DMS79 treated with DMSO at 0.1 percent for 48 hours (cell line): ENCODE measurements around the gene KCNJ5.
"Not testable (repeated sequence)": the region's sequence is repeated elsewhere in the genome, so short reads cannot be mapped to it uniquely, and the experiment has no call there.

Source experiments
- DNase-seq: peaks from one replicate; lab custom pipeline; 2025; lab: John Stamatoyannopoulos, UW

Gene KCNJ5

DNA sequence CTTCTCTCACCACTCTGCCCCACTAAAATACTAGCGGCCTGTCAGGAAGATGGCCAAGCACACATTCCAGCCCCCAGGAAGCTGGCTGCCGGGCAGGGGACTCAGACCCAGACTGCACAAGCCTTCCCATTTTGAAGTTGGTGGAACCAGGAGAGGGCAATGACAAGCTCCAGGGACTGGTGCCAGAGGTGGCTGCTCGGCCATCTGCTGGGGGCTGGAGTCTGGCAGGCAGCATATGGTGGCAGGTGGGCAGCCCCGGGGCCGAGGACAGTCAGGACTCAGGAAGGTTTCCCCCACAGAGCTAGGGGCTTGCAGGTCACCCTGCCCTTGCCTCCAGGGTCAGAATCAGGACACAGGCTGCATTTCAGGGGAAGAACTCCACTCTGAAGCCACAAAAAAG lies 22.6 kb downstream of the KCNJ5 start:
- DNase-seq: no peak

DNA sequence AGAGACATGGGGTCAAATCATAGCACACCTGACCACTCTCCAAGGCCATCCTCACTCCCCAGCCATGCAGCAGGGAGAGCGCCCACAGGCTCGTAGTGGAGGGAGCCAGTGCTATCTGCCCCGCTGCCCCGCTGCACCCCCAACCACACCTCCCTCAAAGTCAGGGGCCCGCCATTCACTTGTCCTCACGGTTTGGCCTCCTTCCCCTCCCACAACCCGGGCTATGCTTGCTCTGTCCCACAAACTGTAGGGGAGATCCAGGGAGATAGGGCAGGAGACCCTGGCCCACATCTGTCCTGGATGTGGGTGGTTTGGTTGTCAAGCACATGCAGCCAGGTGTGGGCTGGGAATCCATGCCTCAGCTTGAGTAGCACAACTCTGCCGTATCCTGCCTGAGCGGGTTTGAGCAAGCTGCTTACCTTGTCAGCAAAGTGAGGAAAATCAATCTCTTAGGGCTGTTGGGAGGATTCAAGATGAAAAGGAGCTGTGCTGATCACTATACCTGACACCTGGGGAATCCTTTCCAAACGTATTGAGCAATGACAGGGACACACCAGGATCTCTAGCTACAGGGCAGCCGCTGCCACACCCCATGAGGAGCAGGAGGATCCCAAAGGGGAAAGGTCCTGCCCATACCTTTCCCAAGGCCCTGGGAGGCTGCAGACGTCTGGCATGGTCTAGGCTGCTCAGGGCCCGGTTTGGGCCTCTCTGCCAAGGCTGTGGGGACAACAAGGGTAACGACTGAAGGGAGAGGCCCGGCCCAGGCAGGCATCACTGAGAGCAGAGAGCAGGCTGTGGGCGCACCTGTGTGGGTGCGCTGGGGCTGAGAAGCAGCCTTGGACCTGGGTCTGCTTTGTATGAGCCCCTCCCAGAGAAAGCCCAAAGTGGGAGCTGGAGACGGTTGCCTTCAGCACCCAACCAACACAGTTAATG lies 23.3 kb downstream of the KCNJ5 start:
- DNase-seq: no peak

DNA sequence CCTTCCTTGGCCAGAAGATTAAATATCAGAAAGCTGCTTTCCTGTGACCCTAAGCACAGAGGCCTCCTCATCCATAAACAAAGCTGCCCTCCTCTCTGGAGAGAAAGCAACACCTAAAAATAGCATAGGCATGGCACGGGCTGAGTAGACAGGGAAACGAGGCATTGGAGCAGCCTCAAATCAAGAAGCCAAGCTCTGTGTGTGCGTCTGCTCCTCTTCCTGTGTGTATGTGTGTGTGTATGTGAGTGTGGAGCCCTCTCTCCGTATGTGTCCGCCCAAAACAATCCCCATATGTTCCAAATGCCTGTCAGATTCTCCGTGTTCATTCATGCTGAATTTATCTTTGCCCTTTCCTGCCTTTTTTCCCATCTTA lies 24.0 kb downstream of the KCNJ5 start:
- no peak for DNase-seq

DNA sequence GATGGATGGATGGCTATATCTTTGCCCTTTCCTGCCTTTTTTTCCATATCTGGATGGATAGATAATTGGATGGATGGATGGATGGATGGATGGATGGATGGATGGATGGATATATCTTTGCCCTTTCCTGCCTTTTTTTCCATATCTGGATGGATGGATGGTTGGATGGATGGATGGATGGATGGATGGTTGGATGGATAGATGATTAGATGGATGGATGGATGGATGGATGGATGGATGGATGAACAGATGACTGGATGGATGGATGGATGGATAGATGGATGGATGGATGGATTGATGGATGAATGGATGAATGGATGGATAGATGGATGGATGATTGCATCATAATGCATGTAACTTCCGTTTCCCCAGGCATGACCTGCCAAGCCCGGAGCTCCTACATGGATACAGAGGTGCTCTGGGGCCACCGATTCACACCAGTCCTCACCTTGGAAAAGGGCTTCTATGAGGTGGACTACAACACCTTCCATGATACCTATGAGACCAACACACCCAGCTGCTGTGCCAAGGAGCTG lies 24.9 kb downstream of the KCNJ5 start:
- DNase-seq: no peak

DNA sequence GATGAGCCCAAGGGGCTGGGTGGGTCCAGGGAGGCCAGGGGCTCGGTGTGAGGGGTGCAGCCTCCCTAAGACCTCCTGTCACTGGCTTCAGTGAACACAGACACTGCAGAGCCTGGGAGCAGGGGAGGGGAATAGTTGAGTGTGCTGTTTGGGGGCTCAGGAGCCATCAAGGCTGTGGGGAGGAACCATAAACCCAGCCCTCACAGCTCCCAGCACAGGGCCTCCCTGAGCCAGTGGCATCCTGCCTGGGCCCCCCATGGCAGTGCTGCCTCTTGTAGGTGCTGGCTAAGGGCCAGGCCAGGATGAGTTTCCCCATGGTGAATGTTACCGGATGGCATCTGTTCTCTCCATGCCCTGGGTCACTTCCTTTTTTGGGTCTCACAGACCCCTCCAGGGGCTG lies 25.5 kb downstream of the KCNJ5 start:
- no peak for DNase-seq

DNA sequence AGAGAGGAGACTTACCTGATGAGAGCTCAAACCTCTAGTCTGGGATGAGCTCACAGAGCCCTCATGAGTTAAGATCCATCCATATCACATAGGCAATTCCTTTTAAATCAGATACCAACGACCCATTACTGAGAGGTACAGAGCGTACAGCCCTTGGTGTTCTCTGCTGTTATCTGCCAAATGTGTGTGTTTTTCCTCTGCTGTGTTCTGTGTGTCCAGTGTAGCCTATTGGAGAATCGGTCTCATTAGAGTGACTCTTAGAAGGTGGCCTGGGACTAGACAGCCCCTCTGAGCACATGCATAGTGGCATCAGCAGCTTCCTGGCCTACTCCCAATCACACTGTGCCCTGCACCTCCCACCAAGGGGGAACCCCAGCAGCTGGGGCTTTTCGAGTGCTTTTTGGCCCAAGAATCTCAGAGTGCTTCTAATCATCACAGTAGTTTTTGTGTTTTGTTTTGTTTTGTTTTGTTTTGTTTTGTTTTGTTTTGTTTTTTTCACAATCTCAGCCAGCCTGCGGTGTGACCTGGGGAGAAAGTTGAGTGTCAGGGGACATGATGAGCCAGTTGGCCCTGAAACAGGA lies 26.1 kb downstream of the KCNJ5 start:
- no peak for DNase-seq

DNA sequence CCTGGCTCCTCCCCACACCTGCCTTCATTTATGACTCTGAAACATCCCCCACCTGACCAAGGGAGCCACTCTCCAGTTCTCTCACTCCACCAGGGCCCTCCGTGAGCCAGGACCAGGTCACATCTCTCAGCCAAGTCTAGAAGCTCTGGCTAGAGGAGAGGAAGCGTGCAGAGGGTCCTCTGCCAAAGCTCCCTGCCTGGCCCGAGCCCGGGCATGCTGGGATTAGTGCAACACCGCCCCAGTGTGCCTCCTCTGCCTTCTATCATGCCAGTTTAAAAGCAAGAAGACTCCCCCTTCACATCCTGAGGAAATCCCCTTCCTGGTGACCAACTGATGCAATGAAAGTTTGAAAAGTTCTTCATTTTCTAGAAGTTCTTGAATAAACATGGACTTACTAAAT lies 28.1 kb downstream of the KCNJ5 start:
- DNase-seq: no peak

DNA sequence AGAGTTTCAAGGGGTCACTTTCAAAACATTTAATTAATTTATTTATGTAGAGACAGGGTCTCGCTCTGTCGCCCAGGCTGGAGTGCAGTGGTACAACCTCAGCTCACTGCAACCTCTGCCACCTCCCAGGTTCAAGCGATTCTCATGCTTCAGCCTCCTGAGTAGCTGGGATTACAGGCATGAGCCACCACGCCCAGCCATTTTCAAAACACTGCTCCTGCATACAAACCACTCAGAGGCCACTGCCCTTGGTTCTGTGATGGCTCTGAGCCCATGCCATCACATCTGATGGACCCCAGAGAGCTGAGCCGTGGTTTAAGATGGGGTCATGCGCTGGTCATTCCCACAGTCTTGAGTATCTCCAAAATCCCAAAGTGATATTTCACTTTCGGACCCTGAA lies 28.5 kb downstream of the KCNJ5 start:
- not testable (repeated sequence) for DNase-seq

DNA sequence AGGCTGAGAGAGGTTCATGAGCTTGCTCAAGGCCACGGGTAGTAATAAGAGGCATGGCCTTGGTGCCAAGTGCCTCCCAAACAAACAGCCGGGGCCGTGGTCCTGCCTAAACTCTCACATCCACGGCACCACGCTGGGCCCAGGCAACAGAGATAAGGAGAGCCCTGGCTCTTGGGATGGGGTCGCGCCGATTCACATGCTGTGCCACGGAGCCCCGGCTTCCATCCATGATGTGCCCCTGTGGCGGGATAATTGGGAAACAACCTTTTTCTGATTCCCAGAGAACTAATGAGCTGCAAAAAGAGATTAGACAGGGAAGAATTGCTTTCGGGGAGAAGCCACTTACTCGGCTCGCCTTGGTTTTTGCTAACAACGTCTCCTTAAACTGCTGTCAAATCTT lies 29.5 kb downstream of the KCNJ5 start:
- DNase-seq: no peak

GRCh38 chr11:128921793-128922192 lies 30.6 kb downstream of the KCNJ5 start:
- no peak for DNase-seq

- DNase-seq: no peak
Measured at GRCh38 chr11:128924104-128924503, 32.9 kb downstream of the KCNJ5 start.

- DNase-seq: no peak
Measured at GRCh38 chr11:128924510-128925249, 33.5 kb downstream of the KCNJ5 start.

GRCh38 chr11:128925250-128925600 lies 34.1 kb downstream of the KCNJ5 start:
- DNase-seq: no peak

GRCh38 chr11:128926000-128926399 lies 34.8 kb downstream of the KCNJ5 start:
- DNase-seq: no peak

- DNase-seq: no peak
Measured at GRCh38 chr11:128926437-128927107, 35.4 kb downstream of the KCNJ5 start.

GRCh38 chr11:128927108-128927461 lies 35.9 kb downstream of the KCNJ5 start:
- DNase-seq: no peak

DNA sequence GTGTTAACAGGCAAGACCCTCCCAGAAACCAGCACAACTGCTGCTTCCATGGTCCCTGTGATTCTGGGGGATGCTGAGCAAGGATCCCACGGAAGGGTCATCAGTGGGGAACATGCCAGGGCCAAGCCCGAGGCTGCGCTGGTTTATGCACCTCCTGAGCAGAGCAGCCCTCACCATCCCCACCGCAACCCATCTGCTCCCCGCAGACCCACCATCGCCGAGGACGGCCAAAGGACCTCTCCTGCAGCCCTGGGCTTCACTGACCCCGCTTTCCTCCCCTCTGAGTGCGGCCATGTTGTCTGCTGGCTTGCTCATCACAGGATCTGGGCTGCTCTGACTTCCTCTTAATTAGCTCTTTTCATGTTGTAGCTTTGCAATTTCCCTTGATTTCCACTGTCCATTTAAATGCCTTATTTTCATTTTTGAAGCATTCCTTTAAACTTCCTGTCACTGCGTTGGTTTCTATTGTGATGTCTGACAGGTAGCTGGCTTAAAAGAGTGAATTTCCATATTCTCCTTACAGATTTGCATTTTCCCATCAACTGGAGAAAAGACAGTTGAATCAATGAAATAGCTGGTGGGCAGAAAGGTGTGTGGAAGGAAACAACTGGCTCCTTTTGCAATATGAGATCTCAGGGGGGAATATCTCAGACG lies 36.7 kb downstream of the KCNJ5 start:
- DNase-seq: no peak

DNA sequence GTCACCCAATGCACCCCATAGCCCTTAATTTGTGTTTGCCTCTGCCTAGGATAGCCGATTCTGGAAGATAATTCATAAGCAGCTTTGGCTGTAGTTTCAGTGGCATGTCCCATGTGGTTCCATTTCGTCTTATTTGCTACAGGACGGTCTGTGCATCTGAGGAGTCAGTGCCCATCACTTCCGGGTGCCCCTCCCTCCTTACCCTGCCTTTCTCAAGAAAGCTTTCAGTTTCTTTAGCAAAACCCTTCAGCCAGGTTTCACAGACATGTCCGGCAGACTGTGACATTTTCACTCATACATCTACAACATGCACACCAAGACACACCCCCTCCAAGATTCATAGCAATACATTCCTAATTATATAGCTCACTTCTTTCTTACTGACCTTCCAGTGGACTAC lies 37.2 kb downstream of the KCNJ5 start:
- no peak for DNase-seq

DNA sequence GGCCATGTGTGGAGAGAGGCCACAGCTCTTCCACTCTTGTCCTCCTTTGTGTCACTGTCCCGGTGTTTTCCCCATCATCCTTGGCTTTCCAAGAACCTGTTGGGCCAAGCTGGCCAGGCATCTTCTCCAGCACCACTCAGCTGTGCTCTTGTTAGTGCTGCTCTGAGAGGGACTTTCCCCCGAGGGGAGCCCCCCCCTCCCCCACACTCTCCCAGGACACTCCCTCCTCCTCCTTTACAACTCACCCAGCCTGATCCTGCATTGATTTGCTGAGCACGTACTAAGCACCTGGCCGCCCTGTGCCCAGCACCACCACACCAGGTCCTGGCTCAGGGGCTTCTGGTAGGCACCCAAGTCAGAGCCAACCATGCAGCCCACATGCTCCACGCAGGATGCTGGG lies 38.3 kb downstream of the KCNJ5 start:
- DNase-seq: no peak

- no peak for DNase-seq
Measured at GRCh38 chr11:128929991-128930390, 38.8 kb downstream of the KCNJ5 start.

DNA sequence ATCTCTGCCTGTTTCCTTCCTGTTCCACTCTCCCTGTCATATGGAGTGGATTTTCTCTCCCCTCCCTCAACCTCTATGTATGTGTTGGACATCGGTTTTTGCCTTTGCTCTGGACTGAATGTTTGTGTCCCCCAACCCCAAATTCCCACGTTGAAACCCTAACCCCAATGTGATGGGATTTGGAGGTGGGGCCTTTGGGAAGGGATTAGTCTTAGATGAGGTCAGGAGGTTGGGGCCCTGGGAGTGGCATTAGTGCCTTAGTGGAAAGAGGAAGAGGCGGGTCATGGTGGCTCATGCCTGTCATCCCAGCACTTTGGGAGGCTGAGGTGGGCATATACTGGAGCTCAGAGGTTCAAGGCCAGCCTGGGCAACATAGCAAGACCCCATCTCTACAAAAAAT lies 39.9 kb downstream of the KCNJ5 start:
- DNase-seq: no peak

- DNase-seq: no peak
Measured at GRCh38 chr11:128931668-128932067, 40.5 kb downstream of the KCNJ5 start.
